LNCaP clone FGC (cell line): Measurements from ENCODE around the gene ATP2A3.

Experiments
- DNase-seq: peaks from one replicate; pipeline ENCODE4 v3.0.0-alpha.2; 2011; ENCODE audit warnings: low read depth
- H3K4me3 ChIP-seq: 2 replicates; pipeline ENCODE4 v1.5.1; 2011; ENCODE audit warnings: mild to moderate bottlenecking, low read depth, low read length, control low read depth
- TF ChIP-seq, protein P1 (sequence below): IDR thresholded peaks from 2 replicates; pipeline ENCODE4 v1.5.1; 2012; ENCODE audit warnings: mild to moderate bottlenecking; ENCODE audit not compliant: control insufficient read depth, insufficient read depth; ENCODE audit errors: extremely low read depth

ATP2A3 gene

DNA sequence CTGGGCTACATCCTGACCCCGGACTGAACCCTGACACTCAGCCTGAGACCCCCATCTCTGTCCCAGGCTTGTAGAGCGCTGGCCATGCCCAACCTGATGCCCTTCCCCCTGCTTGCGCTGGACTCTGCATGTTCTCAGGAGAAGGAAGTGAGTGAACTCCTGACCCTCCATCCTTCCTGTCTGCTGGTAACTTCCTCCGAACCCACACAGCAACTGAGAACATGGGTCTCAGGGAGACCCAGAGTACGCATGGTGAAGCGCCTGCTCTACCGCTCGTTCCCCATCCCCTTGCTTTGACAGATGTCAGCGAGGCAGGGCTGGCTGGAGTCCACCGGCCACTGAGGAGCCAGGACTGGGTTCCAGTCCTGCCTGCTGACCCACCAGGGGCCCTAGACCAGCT, 77.5 kb downstream of the ATP2A3 start:
- no peak overlapping the region for H3K4me3 ChIP-seq
- DNase-seq = no peak
- TF ChIP-seq, protein P1, sequence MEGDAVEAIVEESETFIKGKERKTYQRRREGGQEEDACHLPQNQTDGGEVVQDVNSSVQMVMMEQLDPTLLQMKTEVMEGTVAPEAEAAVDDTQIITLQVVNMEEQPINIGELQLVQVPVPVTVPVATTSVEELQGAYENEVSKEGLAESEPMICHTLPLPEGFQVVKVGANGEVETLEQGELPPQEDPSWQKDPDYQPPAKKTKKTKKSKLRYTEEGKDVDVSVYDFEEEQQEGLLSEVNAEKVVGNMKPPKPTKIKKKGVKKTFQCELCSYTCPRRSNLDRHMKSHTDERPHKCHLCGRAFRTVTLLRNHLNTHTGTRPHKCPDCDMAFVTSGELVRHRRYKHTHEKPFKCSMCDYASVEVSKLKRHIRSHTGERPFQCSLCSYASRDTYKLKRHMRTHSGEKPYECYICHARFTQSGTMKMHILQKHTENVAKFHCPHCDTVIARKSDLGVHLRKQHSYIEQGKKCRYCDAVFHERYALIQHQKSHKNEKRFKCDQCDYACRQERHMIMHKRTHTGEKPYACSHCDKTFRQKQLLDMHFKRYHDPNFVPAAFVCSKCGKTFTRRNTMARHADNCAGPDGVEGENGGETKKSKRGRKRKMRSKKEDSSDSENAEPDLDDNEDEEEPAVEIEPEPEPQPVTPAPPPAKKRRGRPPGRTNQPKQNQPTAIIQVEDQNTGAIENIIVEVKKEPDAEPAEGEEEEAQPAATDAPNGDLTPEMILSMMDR = no peak

DNA sequence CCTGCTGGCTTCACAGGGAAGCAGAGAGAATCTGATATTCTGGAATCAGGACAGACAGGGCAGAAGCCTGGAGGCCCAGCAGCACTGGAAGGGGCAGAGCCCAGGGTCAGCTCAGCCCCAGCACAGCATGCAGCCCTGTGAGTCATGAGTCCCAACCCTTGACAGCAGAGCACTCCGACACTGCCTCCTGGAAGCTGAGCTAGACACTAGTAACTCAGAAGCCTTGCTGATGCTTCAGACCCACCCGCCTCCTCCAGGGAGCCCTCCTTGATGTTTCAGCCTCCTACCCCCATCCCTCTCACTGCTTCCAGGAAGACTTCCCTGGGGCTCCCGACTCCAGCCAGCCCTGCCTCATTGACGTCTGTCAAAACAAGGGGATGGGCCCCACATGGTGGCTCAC, 78.3 kb downstream of the ATP2A3 start:
- TF ChIP-seq, protein P1 = no peak
- no peak for DNase-seq
- H3K4me3 ChIP-seq = no peak overlapping the region

- TF ChIP-seq, protein P1 = no peak
- H3K4me3 ChIP-seq = no peak overlapping the region
- DNase-seq = no peak
Measured at GRCh38 chr17:3885271-3885670, 79.0 kb downstream of the ATP2A3 start.

GRCh38 chr17:3884188-3884587, 80.0 kb downstream of the ATP2A3 start:
- no peak overlapping the region for H3K4me3 ChIP-seq
- no peak for DNase-seq
- TF ChIP-seq, protein P1 = no peak

GRCh38 chr17:3882276-3882675, 82.0 kb downstream of the ATP2A3 start:
- TF ChIP-seq, protein P1 = no peak
- H3K4me3 ChIP-seq = no peak overlapping the region
- no peak for DNase-seq

DNA sequence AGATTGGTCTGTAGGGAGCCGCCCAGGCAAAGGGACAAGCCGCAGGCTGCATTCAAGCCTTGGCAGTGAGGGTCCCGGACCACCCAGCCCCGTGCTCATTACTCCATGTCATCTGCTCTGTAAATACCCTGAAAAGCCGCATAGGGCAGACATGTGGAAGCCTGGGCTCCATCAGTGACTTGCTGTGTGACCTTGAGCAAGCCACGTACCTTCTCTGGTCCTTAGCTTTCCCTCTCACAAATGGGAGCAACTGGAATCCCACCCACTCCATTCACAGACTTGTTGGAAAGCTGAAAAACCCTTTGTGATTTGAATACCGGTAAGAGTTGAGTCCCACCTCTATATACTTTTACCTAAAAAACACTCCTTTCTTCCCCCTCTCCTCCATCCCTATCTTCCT, 83.3 kb downstream of the ATP2A3 start:
- no peak overlapping the region for H3K4me3 ChIP-seq
- TF ChIP-seq, protein P1 = no peak
- DNase-seq = no peak

GRCh38 chr17:3879591-3880417, 84.4 kb downstream of the ATP2A3 start:
- TF ChIP-seq, protein P1 = no peak
- H3K4me3 ChIP-seq = no peak overlapping the region

More at GRCh38 chr17:3879591-3880417, 84.4 kb downstream of the ATP2A3 start:
- DNase-seq = no peak
